GM19452 (cell line): ENCODE data around the gene FOXA2.
"Not testable (repeated sequence)": the region's sequence is repeated elsewhere in the genome, so short reads cannot be mapped to it uniquely, and the experiment has no call there.

Source experiments
- ATAC-seq: cut with Tn5 transposase; IDR thresholded peaks from one replicate; pipeline ENCODE4 v1.9.1; 2021; ENCODE audit not compliant: unreplicated experiment

Gene FOXA2

GRCh38 chr20:22569353-22569752 is 15.0 kb downstream of the FOXA2 start:
- no peak for ATAC-seq

- no peak for ATAC-seq
Measured at GRCh38 chr20:22568872-22569344, 15.5 kb downstream of the FOXA2 start.

DNA sequence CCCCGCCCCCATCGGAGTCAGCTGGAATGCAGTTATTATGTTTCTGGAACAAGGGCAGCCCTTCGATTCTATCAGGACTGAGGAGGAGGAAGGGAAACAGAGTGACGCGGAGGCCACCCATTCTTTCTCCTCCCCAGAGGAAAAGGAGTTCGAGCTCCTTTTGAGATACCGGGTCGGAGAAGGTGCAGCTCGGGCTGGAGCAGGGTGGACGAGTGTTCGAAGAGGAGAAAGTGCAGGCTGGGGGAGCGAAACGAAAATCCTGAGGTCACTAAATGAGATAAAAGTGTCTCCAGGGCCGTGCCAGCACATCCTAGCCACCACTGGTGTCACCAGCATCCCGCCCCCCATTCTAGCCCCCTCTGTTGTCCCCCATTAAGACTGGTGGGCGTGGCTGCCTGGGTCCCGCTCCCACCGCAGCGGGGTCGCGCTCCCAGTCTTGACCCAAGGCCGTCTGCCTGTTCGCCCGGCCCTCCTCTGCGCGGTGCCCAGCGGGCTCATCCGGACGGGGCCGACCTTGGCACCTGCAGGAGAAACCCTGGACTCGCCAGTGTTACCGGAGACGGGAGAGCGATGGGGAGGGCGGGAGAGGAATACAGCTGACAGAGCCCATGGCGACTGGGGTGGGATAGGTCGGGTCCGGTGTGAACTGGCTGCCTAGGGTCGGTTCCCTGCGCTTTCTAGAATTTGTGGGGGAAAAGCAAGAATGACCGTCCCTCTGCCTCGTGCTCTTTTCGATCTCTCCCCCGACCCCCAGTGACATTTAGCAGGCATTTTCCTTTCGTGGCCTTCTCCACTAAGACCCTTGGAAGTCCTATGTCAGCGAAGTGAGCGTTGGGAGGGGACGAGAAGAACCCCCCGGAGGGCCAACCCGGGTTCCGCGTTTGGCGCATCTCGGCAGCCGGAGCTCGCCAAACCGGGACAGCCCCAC is 16.2 kb downstream of the FOXA2 start:
- ATAC-seq: no peak

- ATAC-seq: no peak
Measured at GRCh38 chr20:22566876-22567658, 17.3 kb downstream of the FOXA2 start.

- ATAC-seq: no peak
Measured at GRCh38 chr20:22563062-22563965, 21.1 kb downstream of the FOXA2 start.

GRCh38 chr20:22562620-22563019 is 21.8 kb downstream of the FOXA2 start:
- ATAC-seq: no peak

- no peak for ATAC-seq
Measured at GRCh38 chr20:22561965-22562577, 22.3 kb downstream of the FOXA2 start.

DNA sequence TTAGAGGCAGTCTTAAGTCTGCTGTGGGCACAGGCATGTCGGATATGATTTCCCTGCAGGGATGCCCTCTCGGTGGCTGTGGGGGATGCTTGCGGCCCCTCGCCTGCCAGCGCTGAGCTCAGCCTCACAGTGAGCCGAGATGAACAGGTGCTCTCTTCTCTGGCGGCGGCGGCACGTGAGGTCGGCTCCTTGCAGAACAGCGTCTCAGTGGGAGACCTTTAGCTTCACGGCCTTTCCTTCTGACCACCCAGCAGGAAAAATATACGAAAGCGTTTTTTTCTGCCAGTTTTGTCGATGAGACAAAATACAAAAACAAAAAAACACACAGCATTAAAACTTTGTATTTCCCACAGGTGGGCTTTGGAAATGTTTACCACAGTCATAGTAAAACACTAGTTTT is 23.6 kb downstream of the FOXA2 start:
- no peak for ATAC-seq

DNA sequence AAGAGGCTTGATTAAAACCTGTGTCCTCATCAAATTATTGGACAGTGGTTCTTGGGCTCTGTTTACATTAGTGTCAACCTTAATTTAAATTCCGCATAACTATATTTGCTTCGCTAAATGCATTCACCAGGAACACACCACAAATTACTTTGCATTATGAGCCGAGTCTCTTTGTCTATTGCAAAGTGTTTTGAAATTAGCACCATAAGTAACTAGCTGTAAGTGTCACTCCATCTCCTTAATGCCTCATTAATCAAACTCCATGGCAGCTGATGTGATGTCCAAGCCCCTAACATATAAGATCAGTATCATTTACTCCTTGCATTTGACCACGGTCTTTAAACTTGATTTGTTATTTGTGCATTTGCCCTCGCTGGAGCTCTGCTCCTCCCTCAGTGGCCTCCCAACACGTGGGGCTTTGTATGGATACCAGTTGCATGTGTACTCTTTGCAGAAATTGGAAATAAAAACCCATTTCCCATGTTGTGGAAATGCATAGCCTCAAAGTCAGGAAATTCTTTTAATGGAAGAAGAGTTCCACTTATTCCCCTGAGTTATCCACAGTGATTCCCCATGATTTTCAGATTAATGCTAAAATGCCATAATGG is 24.6 kb downstream of the FOXA2 start:
- ATAC-seq: no peak

- ATAC-seq: no peak
Measured at GRCh38 chr20:22557403-22558276, 26.7 kb downstream of the FOXA2 start.

GRCh38 chr20:22556565-22557056 is 27.8 kb downstream of the FOXA2 start:
- ATAC-seq: no peak

- ATAC-seq: no peak
Measured at GRCh38 chr20:22555791-22556564, 28.4 kb downstream of the FOXA2 start.

- ATAC-seq: no peak
Measured at GRCh38 chr20:22554391-22554790, 30.0 kb downstream of the FOXA2 start.

GRCh38 chr20:22550514-22550913 is 33.9 kb downstream of the FOXA2 start:
- ATAC-seq: not testable (repeated sequence)

DNA sequence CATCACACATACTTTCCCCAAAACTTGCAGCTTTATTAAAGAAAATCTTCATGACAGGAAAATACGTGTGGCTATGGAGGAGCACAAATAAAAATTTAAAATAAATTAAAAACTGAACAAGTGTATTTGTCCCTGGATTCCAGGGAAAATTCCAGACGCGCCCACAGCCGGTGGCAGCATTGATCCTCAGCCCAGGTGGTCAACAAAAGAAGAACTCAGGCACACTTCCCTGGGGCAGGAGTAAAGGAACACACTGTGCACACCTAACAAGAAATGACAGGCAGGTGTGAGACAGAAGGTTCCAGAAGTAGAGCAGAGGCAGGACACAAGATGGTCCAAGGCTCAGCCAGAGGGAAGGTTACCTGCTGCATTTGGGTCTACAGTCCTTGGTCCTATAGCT is 36.3 kb downstream of the FOXA2 start:
- no peak for ATAC-seq

DNA sequence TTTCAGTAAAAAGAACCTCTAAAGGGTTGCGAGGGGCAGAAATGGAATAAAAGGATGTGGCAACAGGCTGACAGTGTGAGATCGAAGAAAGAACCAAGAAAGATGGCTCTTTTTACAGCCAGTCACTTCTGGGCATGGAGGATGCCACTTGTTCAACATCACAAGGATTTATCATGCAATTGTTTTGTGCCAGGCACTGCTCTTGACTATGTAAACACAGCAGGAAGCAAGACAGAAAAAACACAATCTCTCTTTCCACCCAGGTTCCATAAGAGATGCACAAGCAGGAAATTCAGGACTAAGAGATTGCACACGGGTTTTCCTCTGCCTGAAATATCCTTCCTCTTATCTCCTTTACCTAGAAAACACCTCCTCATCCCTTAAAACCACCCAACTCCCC is 38.0 kb downstream of the FOXA2 start:
- ATAC-seq: no peak

DNA sequence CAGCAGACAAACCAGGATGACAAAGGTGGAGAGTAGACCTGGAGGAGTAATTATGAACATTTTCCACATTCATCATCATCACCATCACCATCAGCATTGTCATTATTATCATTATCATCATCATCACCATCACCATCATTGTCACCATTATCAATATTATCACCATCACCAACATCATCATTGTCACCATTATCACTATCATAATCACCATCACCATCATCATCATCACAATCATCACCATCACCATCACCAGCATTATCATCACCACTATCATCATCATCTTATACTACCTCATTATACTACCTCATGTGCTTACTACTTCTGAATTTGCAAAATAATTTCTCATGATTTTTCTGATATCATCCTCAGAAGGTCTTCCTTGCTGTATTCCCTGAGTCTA is 39.3 kb downstream of the FOXA2 start:
- no peak for ATAC-seq

GRCh38 chr20:22544462-22544861 is 39.9 kb downstream of the FOXA2 start:
- ATAC-seq: no peak
